T-helper 2 cell treated with Interferon-gamma antibody and Interleukin-4, amounts not matched to agents 100 ng/mL and 5 ng/mL, for 36 hours (primary cell): ENCODE data around the gene SLCO4A1. TPM values are rescaled to one million over a fixed set of nuclear protein-coding genes. Genes with fewer than 3 reads are reported as not detected.

ENCODE experiments used
- intact Hi-C: fragments of 100-400 bp; cut with micrococcal nuclease; formaldehyde crosslinking; loops from one replicate; pipeline ENCODE4 v1.15.1; 2023
- total RNA-seq: library from RNA; stranded (reverse); gene quantifications from 2 replicates; pipeline ENCODE4 v1.2.3, GENCODE V29; 2022

The SLCO4A1 gene
- total RNA-seq: 57.2 and 58.0 TPM in 2 replicates

GRCh38 chr20:62642051-62642665 is at the start of gene SLCO4A1:
Gene SLCO4A1, plus strand, starts transcription at chr20:62642503. Its CDS starts 13,952 bp downstream, at chr20:62656455.
- intact Hi-C loops: loop anchor here (1.0 to 2.0 kb wide), 4 partner anchors 9 to 153 kb away; no protein-coding TSS in a partner anchor

GRCh38 chr20:62592506-62593177 is 49.7 kb upstream of the SLCO4A1 start:
- intact Hi-C loops: no loop called here

GRCh38 chr20:62593616-62594015 is 48.7 kb upstream of the SLCO4A1 start:
- intact Hi-C loops: no loop called here

- intact Hi-C loops: no loop called here
These were observed 47.2 kb upstream of the SLCO4A1 start for GRCh38 chr20:62595069-62595468.

GRCh38 chr20:62595491-62595890 is 46.8 kb upstream of the SLCO4A1 start:
- intact Hi-C loops: no loop called here

GRCh38 chr20:62596486-62596885 is 45.8 kb upstream of the SLCO4A1 start:
- intact Hi-C loops: no loop called here

GRCh38 chr20:62596921-62597320 is 45.4 kb upstream of the SLCO4A1 start:
- intact Hi-C loops: no loop called here

GRCh38 chr20:62597416-62598115 is 44.7 kb upstream of the SLCO4A1 start:
- intact Hi-C loops: no loop called here

- intact Hi-C loops: no loop called here
These were observed 43.5 kb upstream of the SLCO4A1 start for GRCh38 chr20:62598761-62599194.

GRCh38 chr20:62599216-62600110 is 42.8 kb upstream of the SLCO4A1 start:
- intact Hi-C loops: loop anchor here (5.0 kb wide), 1 partner anchor 97 kb away; no protein-coding TSS in a partner anchor

- intact Hi-C loops: loop anchor here (5.0 kb wide), 1 partner anchor 99 kb away; no protein-coding TSS in a partner anchor
These were observed 41.1 kb upstream of the SLCO4A1 start for GRCh38 chr20:62601172-62601571.

- intact Hi-C loops: loop anchor here (5.0 kb wide), 1 partner anchor 99 kb away; no protein-coding TSS in a partner anchor
These were observed 40.6 kb upstream of the SLCO4A1 start for GRCh38 chr20:62601714-62602113.

- intact Hi-C loops: loop anchor here (5.0 kb wide), 1 partner anchor 100 kb away; no protein-coding TSS in a partner anchor
These were observed 39.8 kb upstream of the SLCO4A1 start for GRCh38 chr20:62602550-62602949.

- intact Hi-C loops: loop anchor here (5.0 kb wide), 1 partner anchor 101 kb away; no protein-coding TSS in a partner anchor
These were observed 39.0 kb upstream of the SLCO4A1 start for GRCh38 chr20:62603021-62603906.

- intact Hi-C loops: loop anchor here (5.0 kb wide), 1 partner anchor 102 kb away; no protein-coding TSS in a partner anchor
These were observed 38.2 kb upstream of the SLCO4A1 start for GRCh38 chr20:62603907-62604785.

- intact Hi-C loops: loop anchor here (5.0 kb wide), 1 partner anchor 102 kb away; no protein-coding TSS in a partner anchor
These were observed 37.5 kb upstream of the SLCO4A1 start for GRCh38 chr20:62604796-62605195.

- intact Hi-C loops: no loop called here
These were observed 36.9 kb upstream of the SLCO4A1 start for GRCh38 chr20:62605236-62605943.

- intact Hi-C loops: no loop called here
These were observed 36.3 kb upstream of the SLCO4A1 start for GRCh38 chr20:62606016-62606415.
